Breast epithelium (tissue), 4 donors: Measurements from ENCODE around the gene TPCN2. TPM values are rescaled to one million over a fixed set of nuclear protein-coding genes. Genes with fewer than 3 reads are reported as not detected.

Source experiments
- DNase-seq, 2 donors: peaks; one replicate each; pipeline ENCODE4 v3.0.0-alpha.2; 2019; ENCODE audit warnings: low spot score in 2 of 2
- H3K27ac ChIP-seq, 2 donors: fragments of 200-600 bp; sonication (generic) in 1 of 2; one replicate each; pipeline ENCODE4 v1.5.1; 2016 to 2019; ENCODE audit warnings: mild to moderate bottlenecking in 1 of 2
- H3K27me3 ChIP-seq, 2 donors: fragments of 200-600 bp; sonication (generic) in 1 of 2; one replicate each; pipeline versions ENCODE4 v1.5.1 to v1.6.0; 2017 to 2019; ENCODE audit warnings: control low read depth in 1 of 2, mild to moderate bottlenecking in 1 of 2
- H3K36me3 ChIP-seq: fragments of 200-600 bp; one replicate; pipeline ENCODE4 v1.5.1; 2019
- H3K4me1 ChIP-seq, 2 donors: fragments of 200-600 bp; sonication (generic); one replicate each; pipeline ENCODE4 v1.5.1; 2016 to 2019; ENCODE audit warnings: control low read depth in 1 of 2
- H3K4me3 ChIP-seq, 3 donors: fragments of 200-600 bp; sonication (generic); 1 replicate in 2 of 3; 2 replicates in 1 of 3; pipeline ENCODE4 v1.5.1; 2016 to 2019; ENCODE audit warnings: mild to moderate bottlenecking in 3 of 3, moderate library complexity in 2 of 3
- H3K9me3 ChIP-seq, 2 donors: fragments of 200-600 bp; sonication (generic) in 1 of 2; one replicate each; pipeline ENCODE4 v1.5.1; 2016 to 2019; ENCODE audit warnings: control low read depth in 1 of 2
- POLR2A ChIP-seq: fragments of 450-650 bp; IDR thresholded peaks from one replicate; pipeline ENCODE4 v1.6.1; 2016; ENCODE audit warnings: antibody characterized with exemption, mild to moderate bottlenecking, moderate library complexity
- POLR2AphosphoS5 ChIP-seq, 3 donors: sonication (generic); formaldehyde crosslinking; IDR thresholded peaks; one replicate each; pipeline ENCODE4 v1.6.1; 2017; ENCODE audit warnings: antibody characterized with exemption in 3 of 3
- intact Hi-C: fragments of 100-400 bp; cut with DNase I; formaldehyde crosslinking; loops from one replicate; pipeline ENCODE4 v1.15.1; 2023; ENCODE audit warnings: low total_unique reads
- total RNA-seq, 3 donors: library from RNA; depleted of rRNA; stranded (reverse); fragments of >200 nt; gene quantifications; one replicate each; pipeline ENCODE4 v1.1.0, GENCODE V29; 2016
- TF ChIP-seq, protein P1 (sequence below), 3 donors: fragments of 450-650 bp; IDR thresholded peaks; one replicate each; pipeline ENCODE4 v1.5.1; 2016 to 2017; ENCODE audit warnings: antibody characterized with exemption in 3 of 3, mild to moderate bottlenecking in 3 of 3, moderate library complexity in 3 of 3

TPCN2 gene
- total RNA-seq, 3 donors from 2014 or later, result 13.0 to 18.0 (median 13.8) TPM

DNA sequence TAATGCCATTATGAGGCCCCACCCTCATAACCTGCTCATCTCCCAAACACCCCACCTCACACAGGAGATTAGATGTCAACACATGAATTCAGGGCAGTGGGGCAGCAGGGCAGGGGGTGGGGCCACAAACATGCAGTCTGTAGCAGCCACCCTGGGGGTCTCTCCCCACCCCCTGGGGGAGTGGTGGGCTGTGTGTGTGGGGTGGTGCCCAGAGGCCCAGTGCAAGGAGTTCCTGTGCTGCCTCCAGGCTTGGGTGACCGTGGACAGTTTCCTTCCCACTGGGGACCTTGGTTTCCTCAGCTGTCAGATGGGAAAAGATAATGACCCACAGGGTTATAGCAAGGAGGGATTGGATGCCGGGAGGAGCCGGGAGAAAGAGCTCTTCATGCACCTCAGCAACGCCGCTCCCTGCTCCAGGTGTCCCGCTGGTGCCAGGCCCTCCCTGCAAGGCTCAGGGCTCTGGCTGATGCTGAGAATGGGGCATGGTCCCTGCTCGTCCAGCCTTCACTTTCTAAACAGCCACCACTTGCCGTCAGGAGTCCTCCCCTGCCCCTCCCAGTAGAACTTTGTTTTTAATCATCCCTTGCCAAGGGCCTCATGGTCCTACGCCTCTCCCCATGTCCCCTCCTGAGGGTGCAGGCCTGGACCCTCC is 33.7 kb upstream of the TPCN2 start:
- Histone ChIP-seq H3K4me1 (peaks cover 0 to 10% of the 10 kb centered on the region in 2 donors), H3K27ac (peak overlapping the region; percentile 75 to 95), H3K9me3 (no peaks in the 10 kb centered on the region), H3K4me3 (no peak overlapping the region), H3K27me3 (peaks cover 0 to 14% of the 10 kb centered on the region in 2 donors), H3K36me3 (no peaks in the 10 kb centered on the region)
- intact Hi-C loops, result no loop called here
- DNase-seq, result no peak
- TF ChIP-seq POLR2AphosphoS5 (IDR thresholded peaks at IDR 0.05), result no peak
- no peak for TF ChIP-seq POLR2A
- TF ChIP-seq, protein P1, sequence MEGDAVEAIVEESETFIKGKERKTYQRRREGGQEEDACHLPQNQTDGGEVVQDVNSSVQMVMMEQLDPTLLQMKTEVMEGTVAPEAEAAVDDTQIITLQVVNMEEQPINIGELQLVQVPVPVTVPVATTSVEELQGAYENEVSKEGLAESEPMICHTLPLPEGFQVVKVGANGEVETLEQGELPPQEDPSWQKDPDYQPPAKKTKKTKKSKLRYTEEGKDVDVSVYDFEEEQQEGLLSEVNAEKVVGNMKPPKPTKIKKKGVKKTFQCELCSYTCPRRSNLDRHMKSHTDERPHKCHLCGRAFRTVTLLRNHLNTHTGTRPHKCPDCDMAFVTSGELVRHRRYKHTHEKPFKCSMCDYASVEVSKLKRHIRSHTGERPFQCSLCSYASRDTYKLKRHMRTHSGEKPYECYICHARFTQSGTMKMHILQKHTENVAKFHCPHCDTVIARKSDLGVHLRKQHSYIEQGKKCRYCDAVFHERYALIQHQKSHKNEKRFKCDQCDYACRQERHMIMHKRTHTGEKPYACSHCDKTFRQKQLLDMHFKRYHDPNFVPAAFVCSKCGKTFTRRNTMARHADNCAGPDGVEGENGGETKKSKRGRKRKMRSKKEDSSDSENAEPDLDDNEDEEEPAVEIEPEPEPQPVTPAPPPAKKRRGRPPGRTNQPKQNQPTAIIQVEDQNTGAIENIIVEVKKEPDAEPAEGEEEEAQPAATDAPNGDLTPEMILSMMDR (IDR thresholded peaks at IDR 0.05), result no peak

DNA sequence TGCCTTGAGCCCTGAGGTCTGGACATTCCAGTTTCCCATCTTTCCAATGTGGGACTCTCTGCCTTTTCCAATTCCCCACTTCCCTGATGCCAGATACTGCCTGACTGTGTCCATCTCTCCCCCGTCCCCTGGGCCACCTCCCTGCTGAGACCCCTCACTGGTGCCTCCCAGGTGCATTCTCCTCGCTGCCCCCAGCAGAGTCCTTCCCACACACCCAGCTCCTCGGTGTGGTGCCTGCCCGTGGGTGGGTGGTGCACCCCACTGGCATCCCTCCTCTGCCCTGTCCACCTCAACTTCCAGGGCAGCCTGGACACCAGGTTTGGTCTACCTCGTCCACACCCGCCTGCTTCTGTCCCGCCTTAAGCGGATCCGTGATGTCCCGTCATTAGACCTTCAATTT is 30.8 kb upstream of the TPCN2 start:
- intact Hi-C loops, result no loop called here
- Histone ChIP-seq H3K27me3 (peaks cover 0 to 9% of the 10 kb centered on the region in 2 donors), H3K36me3 (no peaks in the 10 kb centered on the region), H3K27ac (no peak overlapping the region), H3K4me3 (no peak overlapping the region), H3K9me3 (no peaks in the 10 kb centered on the region), H3K4me1 (peaks cover 0 to 4% of the 10 kb centered on the region in 2 donors)
- TF ChIP-seq POLR2AphosphoS5 (IDR thresholded peaks at IDR 0.05) (no peak), POLR2A (no peak)
- TF ChIP-seq, protein P1 (IDR thresholded peaks at IDR 0.05), result no peak
- no peak for DNase-seq

DNA sequence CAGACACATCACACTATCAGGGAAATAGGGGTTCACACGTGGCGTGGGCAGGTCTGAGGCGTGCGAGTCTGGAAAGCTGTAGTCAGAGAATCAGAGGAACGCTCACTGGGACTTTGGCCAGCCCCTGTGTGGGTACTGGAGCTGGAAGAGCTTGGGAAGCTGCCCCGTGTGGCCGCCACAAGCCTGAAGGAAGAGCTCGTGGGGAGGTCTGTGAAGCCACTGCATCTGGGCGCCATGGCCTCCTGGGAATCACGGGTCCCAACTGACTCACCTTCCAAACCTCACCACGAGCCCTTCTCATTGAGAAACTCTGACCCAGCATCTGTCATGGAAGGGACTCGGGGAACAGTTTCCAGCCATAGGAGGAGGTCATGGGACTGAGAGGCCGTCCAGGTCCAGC is 29.8 kb upstream of the TPCN2 start:
- Histone ChIP-seq H3K27me3 (peaks cover 0 to 1% of the 10 kb centered on the region in 2 donors), H3K36me3 (no peaks in the 10 kb centered on the region), H3K27ac (peak overlapping the region in 1 of 2 donors; percentile 61), H3K4me1 (peaks cover 0 to 4% of the 10 kb centered on the region in 2 donors), H3K4me3 (no peak overlapping the region), H3K9me3 (no peaks in the 10 kb centered on the region)
- DNase-seq, result no peak
- TF ChIP-seq, protein P1 (IDR thresholded peaks at IDR 0.05), result no peak
- TF ChIP-seq POLR2A (no peak), POLR2AphosphoS5 (IDR thresholded peaks at IDR 0.05) (no peak)
- intact Hi-C loops, result no loop called here

DNA sequence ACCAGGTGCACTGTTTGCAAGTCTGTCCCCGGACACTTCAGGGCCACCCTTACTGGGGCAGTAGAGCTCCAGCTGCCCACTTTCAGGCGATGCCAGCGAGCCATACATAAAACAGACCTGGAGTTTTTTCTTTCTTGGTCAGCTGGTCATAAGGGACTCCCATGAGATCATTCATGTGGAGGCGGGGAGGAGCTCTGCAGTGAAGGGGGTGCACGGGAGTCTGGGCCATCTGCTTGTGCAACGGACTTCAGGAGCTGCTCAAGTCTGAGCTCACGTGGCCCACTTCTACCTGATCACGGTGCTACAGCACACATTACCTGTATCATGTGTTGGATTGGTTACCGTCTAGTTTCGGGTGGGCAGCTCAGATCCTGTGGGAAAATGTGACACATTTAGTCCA is 26.5 kb upstream of the TPCN2 start:
- no peak overlapping the region for H3K27ac ChIP-seq
- DNase-seq, result no peak

DNA sequence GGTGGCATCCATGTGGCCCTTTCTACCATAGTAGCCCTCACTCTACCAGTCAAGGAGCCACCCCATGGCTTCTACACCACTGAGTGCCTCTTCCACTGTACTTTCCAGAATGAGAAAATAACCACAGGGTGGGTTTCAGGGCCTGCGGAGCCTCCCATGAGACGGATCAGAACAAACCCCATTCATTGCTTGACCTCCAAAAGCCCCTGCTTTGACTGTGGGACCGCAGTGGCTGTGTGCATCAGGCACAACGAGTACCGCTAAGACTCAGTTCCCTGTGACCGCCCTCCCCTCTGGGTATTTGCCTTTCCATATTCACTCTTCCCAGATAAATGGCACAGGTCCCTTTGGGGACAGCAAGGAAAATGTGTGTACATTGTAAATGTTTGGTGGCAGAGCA is 24.2 kb upstream of the TPCN2 start:
- H3K4me3 ChIP-seq, result no peak overlapping the region
- no peaks in the 10 kb centered on the region for H3K4me1 ChIP-seq
- TF ChIP-seq POLR2AphosphoS5 (IDR thresholded peaks at IDR 0.05), result no peak
- no peak for TF ChIP-seq POLR2A
- TF ChIP-seq, protein P1 (IDR thresholded peaks at IDR 0.05), result no peak
- intact Hi-C loops, result no loop called here
- H3K27ac ChIP-seq, result no peak overlapping the region
- no peaks in the 10 kb centered on the region for H3K27me3 ChIP-seq
- H3K9me3 ChIP-seq, result no peaks in the 10 kb centered on the region
- H3K36me3 ChIP-seq, result no peaks in the 10 kb centered on the region
- no peak for DNase-seq

More for the DNA sequence above, 26.5 kb upstream of the TPCN2 start:
- intact Hi-C loops, result no loop called here
- H3K36me3 ChIP-seq, result no peaks in the 10 kb centered on the region
- H3K27me3 ChIP-seq, result no peaks in the 10 kb centered on the region
- TF ChIP-seq, protein P1 (IDR thresholded peaks at IDR 0.05), result no peak
- TF ChIP-seq POLR2AphosphoS5 (IDR thresholded peaks at IDR 0.05) (no peak), POLR2A (no peak)
- no peak overlapping the region for H3K4me3 ChIP-seq
- no peaks in the 10 kb centered on the region for H3K9me3 ChIP-seq
- H3K4me1 ChIP-seq, result no peaks in the 10 kb centered on the region
